Coronary artery (tissue), 2 donors: ENCODE data around the gene SERP1.

ENCODE experiments used
- DNase-seq: peaks from one replicate; pipeline ENCODE4 v3.0.0-alpha.2; 2017; ENCODE audit warnings: low spot score
- H3K27ac ChIP-seq, 2 donors: fragments of 200-600 bp; sonication (generic); one replicate each; pipeline ENCODE4 v1.5.1; 2016 to 2019
- H3K4me3 ChIP-seq: fragments of 200-600 bp; sonication (generic); 2 replicates; pipeline ENCODE4 v1.5.1; 2016; ENCODE audit warnings: mild to moderate bottlenecking, moderate library complexity
- TF ChIP-seq, protein P1 (sequence below): fragments of 200-600 bp; sonication (generic); IDR thresholded peaks from one replicate; pipeline ENCODE4 v1.5.1; 2019; ENCODE audit warnings: antibody characterized with exemption

SERP1 gene

DNA sequence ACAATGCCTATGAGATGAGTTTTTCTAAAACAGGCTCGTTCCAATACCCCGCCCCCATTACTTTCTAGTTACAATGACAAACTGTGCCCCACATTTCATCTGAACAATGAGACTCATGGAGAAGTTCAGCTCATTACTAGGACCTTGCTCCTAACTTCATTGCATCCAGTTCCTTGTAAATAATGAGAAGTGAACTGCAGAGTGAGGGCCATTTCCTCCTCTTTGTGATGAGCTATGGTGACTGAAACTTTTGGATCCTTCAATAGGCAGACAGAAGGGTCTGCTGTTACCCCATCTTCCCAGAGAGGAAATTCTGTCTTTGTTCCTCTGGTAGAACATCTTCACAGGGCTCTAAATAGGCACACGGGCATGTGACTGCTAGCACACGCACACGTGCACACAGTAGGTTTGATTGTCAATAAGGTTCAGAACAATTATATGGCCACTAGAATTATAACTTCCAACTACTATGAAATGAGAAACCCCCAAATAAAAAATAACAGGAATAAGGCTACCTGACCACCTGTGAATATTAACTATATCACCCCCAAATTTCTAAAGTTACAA is 51.8 kb downstream of the SERP1 start:
- no peak for DNase-seq
- TF ChIP-seq, protein P1, sequence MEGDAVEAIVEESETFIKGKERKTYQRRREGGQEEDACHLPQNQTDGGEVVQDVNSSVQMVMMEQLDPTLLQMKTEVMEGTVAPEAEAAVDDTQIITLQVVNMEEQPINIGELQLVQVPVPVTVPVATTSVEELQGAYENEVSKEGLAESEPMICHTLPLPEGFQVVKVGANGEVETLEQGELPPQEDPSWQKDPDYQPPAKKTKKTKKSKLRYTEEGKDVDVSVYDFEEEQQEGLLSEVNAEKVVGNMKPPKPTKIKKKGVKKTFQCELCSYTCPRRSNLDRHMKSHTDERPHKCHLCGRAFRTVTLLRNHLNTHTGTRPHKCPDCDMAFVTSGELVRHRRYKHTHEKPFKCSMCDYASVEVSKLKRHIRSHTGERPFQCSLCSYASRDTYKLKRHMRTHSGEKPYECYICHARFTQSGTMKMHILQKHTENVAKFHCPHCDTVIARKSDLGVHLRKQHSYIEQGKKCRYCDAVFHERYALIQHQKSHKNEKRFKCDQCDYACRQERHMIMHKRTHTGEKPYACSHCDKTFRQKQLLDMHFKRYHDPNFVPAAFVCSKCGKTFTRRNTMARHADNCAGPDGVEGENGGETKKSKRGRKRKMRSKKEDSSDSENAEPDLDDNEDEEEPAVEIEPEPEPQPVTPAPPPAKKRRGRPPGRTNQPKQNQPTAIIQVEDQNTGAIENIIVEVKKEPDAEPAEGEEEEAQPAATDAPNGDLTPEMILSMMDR: no peak

More for the DNA sequence above, 51.8 kb downstream of the SERP1 start:
- Histone ChIP-seq H3K27ac (no peak overlapping the region), H3K4me3 (no peak overlapping the region)
